Right atrium auricular region (tissue), 2 donors: ENCODE measurements around the gene ALKBH8. TPM values are rescaled to one million over a fixed set of nuclear protein-coding genes. Genes with fewer than 3 reads are reported as not detected.

Experiments
- DNase-seq: peaks from one replicate; pipeline ENCODE4 v3.0.0-alpha.2; 2019; ENCODE audit warnings: low spot score
- H3K27ac ChIP-seq, 2 donors: fragments of 200-600 bp; sonication (generic); 1 replicate in 1 of 2; 2 replicates in 1 of 2; pipeline ENCODE4 v1.5.1; 2016 to 2019
- H3K27me3 ChIP-seq, 2 donors: fragments of 200-600 bp; sonication (generic); one replicate each; pipeline versions ENCODE4 v1.5.1 to v1.6.0; 2017 to 2019
- H3K36me3 ChIP-seq: fragments of 200-600 bp; sonication (generic); one replicate; pipeline ENCODE4 v1.5.1; 2016
- H3K4me1 ChIP-seq, 2 donors: fragments of 200-600 bp; sonication (generic); one replicate each; pipeline versions ENCODE4 v1.5.1 to v1.6.0; 2017 to 2019
- H3K4me3 ChIP-seq, 2 donors: fragments of 200-600 bp; sonication (generic); 1 replicate in 1 of 2; 2 replicates in 1 of 2; pipeline ENCODE4 v1.5.1; 2017 to 2019; ENCODE audit warnings: mild to moderate bottlenecking in 1 of 2, moderate library complexity in 1 of 2
- H3K9me3 ChIP-seq, 2 donors: fragments of 200-600 bp; sonication (generic); one replicate each; pipeline ENCODE4 v1.5.1; 2019
- CTCF ChIP-seq, 2 donors: fragments of 200-600 bp; sonication (generic); IDR thresholded peaks; one replicate each; pipeline ENCODE4 v1.5.1; 2019; ENCODE audit warnings: antibody characterized with exemption in 2 of 2
- total RNA-seq, 2 donors: library from RNA; depleted of rRNA; stranded (reverse); fragments of >200 nt; gene quantifications; one replicate each; pipeline ENCODE4 v1.1.0, GENCODE V29; 2016

ALKBH8 gene
- total RNA-seq, 2 donors from 2014 or later: 3.4 to 4.9 TPM

GRCh38 chr11:107493117-107493516 lies 72.4 kb downstream of the ALKBH8 start:
- no peaks in the 10 kb centered on the region for H3K36me3 ChIP-seq
- DNase-seq: no peak
- H3K9me3 ChIP-seq: no peaks in the 10 kb centered on the region
- no peaks in the 10 kb centered on the region for H3K4me1 ChIP-seq
- no peak overlapping the region for H3K4me3 ChIP-seq
- H3K27me3 ChIP-seq: no peaks in the 10 kb centered on the region
- no peak overlapping the region for H3K27ac ChIP-seq
- TF ChIP-seq CTCF (IDR thresholded peaks at IDR 0.05): no peak

DNA sequence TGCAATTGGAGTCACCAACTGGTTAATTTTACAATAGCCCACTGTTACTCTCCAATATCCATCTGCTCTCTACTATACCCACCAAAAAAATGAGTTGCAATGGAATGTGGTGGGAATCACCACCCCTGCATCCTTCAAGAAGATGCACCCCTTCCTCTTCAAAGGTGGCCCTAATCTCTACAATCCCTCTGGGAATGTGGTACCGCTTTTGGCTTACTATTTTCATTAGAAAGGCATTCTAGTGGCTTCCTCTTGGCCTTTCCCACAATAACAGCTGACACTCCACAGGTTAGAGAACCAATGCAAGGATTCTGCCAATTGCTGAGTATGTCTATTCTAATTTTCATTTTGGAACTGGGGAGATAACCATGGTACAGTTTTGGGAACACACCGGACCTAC lies 74.7 kb downstream of the ALKBH8 start:
- no peak for DNase-seq
- Histone ChIP-seq H3K36me3 (no peaks in the 10 kb centered on the region), H3K27me3 (no peaks in the 10 kb centered on the region), H3K9me3 (no peaks in the 10 kb centered on the region), H3K4me3 (no peak overlapping the region), H3K4me1 (no peaks in the 10 kb centered on the region), H3K27ac (no peak overlapping the region)
- no peak for TF ChIP-seq CTCF (IDR thresholded peaks at IDR 0.05)

DNA sequence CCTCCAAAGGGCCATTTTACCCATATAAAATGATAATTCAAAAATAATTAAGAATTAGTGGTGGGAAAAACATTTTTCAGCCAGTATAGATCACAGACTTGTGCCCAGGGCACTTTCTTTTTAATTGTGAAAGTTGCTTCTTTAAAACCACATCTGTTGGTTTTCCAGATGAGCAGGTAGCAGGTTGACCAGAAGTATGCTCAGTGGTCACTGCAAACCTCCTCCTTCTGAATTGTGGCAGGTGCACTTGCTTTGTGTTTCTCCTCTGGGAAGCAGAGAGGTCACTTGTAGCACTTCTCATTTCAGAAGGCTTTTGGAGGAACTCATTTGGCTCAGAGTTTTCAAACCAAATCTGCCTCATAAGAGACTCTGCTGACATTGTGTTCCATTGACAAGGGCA lies 83.3 kb downstream of the ALKBH8 start:
- no peak for DNase-seq
- Histone ChIP-seq H3K4me3 (no peak overlapping the region), H3K4me1 (no peaks in the 10 kb centered on the region), H3K27me3 (no peaks in the 10 kb centered on the region), H3K36me3 (no peaks in the 10 kb centered on the region), H3K9me3 (no peaks in the 10 kb centered on the region), H3K27ac (no peak overlapping the region)
- no peak for TF ChIP-seq CTCF (IDR thresholded peaks at IDR 0.05)

DNA sequence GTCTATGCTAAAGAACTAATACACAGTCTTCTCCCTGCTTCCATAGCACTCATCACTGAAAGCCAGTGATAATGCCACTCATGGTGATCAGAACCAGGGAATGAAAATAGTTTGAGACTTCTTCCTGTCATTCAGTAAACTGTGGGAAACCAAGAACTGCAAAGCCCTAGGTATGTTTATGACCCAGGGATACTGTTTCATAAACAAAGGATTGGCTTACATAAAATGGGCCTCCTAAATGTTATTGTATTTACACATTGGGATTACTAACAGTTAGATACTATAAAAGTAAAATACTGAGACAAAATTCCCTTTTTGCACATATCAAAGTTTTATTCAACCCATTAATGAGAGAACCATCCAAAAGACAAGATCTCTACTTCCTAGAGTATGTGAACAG lies 86.6 kb downstream of the ALKBH8 start:
- no peak for TF ChIP-seq CTCF (IDR thresholded peaks at IDR 0.05)
- Histone ChIP-seq H3K27ac (no peak overlapping the region), H3K4me3 (no peak overlapping the region), H3K36me3 (no peaks in the 10 kb centered on the region), H3K4me1 (no peaks in the 10 kb centered on the region), H3K27me3 (no peaks in the 10 kb centered on the region), H3K9me3 (no peaks in the 10 kb centered on the region)
- DNase-seq: no peak

DNA sequence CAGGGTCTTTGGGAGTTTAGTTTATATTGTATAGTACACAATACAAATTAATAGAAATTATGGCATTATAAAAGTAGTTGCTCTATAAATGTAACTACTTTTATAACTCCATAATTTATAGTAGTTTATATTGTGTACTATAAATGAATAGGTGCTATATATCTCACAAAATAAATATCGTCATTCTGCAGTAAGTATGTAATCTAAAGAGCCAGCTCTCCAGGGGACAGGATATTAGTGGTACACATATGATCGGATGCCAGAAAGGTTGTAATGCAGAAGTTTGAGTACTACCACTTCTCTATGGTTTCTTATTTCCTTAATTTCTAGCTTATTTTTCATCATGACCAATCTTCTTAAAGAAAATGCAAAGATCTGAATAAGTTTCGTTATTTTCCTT lies 87.7 kb downstream of the ALKBH8 start:
- H3K4me1 ChIP-seq: no peaks in the 10 kb centered on the region
- H3K9me3 ChIP-seq: no peaks in the 10 kb centered on the region
- no peak overlapping the region for H3K4me3 ChIP-seq
- no peaks in the 10 kb centered on the region for H3K27me3 ChIP-seq
- TF ChIP-seq CTCF (IDR thresholded peaks at IDR 0.05): no peak
- H3K27ac ChIP-seq: no peak overlapping the region
- DNase-seq: no peak
- H3K36me3 ChIP-seq: no peaks in the 10 kb centered on the region

DNA sequence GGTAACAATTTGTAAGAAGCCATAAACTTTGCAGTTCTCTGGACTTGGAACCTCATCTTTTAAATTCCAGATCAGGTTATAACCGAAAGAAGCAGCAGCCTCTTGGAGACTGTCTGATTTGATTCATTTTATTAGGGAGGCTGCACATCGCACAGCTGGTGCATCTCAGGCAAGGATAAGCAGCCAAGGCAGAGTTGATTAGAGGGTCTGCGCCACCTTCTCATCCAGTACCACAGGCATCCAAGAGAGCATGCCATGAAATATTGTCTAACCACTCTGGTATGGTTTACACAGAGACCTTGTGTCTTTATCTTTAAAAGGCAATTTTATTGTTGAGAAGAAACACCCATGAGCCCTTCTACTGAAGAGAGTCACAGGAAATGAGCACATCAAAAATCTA lies 91.7 kb downstream of the ALKBH8 start:
- Histone ChIP-seq H3K36me3 (no peaks in the 10 kb centered on the region), H3K27ac (no peak overlapping the region), H3K4me1 (no peaks in the 10 kb centered on the region), H3K4me3 (no peak overlapping the region), H3K27me3 (no peaks in the 10 kb centered on the region), H3K9me3 (no peaks in the 10 kb centered on the region)
- DNase-seq: no peak
- TF ChIP-seq CTCF (IDR thresholded peaks at IDR 0.05): no peak
